Activated T-helper 1 cell treated with anti-CD3 and anti-CD28 coated beads, Interleukin-12 subunit alpha, Interleukin-12 subunit beta, Interleukin-2, Interleukin-4 antibody, amounts not matched to agents 30 ng/mL and 10 ng/mL and 1 ng/mL, durations not matched to agents 14 hours and 24 hours and 36 hours (primary cell): ENCODE data around the gene AGAP1. TPM values are rescaled to one million over a fixed set of nuclear protein-coding genes. Genes with fewer than 3 reads are reported as not detected.

Source experiments
- DNase-seq: peaks from one replicate; pipeline ENCODE4 v3.0.0; 2021; ENCODE audit warnings: low spot score
- H3K27ac Mint-ChIP-seq: one replicate; pipeline ENCODE4 v1.8.0; 2021; ENCODE audit warnings: mild to moderate bottlenecking, mixed read lengths
- H3K27me3 Mint-ChIP-seq: one replicate; pipeline ENCODE4 v1.8.0; 2022; ENCODE audit warnings: mild to moderate bottlenecking, moderate library complexity, mixed read lengths; ENCODE audit not compliant: insufficient read depth
- H3K36me3 Mint-ChIP-seq: one replicate; pipeline ENCODE4 v1.8.0; 2021; ENCODE audit warnings: low read depth, mixed read lengths
- H3K4me1 Mint-ChIP-seq: one replicate; pipeline ENCODE4 v1.8.0; 2021; ENCODE audit warnings: low read depth, mixed read lengths
- H3K4me3 Mint-ChIP-seq: one replicate; pipeline ENCODE4 v1.8.0; 2021; ENCODE audit warnings: mild to moderate bottlenecking, moderate library complexity, mixed read lengths
- H3K9me3 Mint-ChIP-seq: one replicate; pipeline ENCODE4 v1.8.0; 2021; ENCODE audit warnings: mixed read lengths
- intact Hi-C: fragments of 100-400 bp; cut with micrococcal nuclease; formaldehyde crosslinking; loops from one replicate; pipeline ENCODE4 v1.15.1; 2024
- total RNA-seq: library from RNA; stranded (reverse); gene quantifications from 2 replicates; pipeline ENCODE4 v1.2.3, GENCODE V29; 2022

AGAP1 gene
- total RNA-seq, 1 donor from 2014 or later, result 2.0 TPM

DNA sequence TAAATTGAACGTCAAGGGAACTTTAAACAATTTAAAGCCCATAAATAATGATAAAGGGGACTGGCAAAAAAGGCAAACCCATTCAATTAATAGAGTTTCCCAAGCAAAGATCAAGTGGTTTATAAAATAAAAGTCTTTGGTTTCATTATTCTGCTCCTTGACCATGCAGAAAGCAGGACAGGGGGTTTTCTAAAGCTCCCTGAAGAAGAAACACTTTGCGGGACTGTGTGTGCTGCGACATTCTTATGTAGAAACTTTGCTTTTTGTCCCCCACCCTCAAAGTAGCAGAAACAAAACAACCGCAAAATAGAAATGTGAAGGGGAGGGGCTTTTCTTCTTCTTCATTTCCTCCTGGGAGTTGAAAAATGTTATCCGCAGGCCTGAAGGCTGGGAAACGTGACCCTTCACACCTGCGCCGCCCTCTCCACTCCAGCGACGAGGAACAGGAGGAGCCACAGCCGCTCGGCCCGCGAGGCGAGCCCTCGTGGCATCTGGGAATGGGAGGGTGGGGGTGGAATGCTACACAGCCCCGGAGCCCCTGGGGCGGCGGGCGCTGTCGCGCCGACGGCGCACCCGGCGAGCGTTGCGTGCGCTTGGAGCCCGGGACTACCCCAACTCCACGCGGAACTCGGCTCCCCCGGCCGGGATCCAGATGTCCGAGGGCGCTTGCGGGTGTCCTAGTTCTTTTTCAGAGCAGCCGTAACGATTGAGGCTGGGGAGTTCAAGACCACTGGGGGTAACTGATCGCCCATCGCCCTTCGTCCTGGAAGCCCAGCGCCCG lies 678.6 kb downstream of the AGAP1 start:
- Mint-ChIP-seq H3K9me3 (no peaks in the 10 kb centered on the region), H3K4me3 (no peak overlapping the region), H3K36me3 (peaks cover 2% of the 10 kb centered on the region), H3K27ac (peak overlapping the region; percentile 27), H3K27me3 (peaks cover 70% of the 10 kb centered on the region), H3K4me1 (no peaks in the 10 kb centered on the region)
- intact Hi-C loops, result no loop called here
- no peak for DNase-seq

DNA sequence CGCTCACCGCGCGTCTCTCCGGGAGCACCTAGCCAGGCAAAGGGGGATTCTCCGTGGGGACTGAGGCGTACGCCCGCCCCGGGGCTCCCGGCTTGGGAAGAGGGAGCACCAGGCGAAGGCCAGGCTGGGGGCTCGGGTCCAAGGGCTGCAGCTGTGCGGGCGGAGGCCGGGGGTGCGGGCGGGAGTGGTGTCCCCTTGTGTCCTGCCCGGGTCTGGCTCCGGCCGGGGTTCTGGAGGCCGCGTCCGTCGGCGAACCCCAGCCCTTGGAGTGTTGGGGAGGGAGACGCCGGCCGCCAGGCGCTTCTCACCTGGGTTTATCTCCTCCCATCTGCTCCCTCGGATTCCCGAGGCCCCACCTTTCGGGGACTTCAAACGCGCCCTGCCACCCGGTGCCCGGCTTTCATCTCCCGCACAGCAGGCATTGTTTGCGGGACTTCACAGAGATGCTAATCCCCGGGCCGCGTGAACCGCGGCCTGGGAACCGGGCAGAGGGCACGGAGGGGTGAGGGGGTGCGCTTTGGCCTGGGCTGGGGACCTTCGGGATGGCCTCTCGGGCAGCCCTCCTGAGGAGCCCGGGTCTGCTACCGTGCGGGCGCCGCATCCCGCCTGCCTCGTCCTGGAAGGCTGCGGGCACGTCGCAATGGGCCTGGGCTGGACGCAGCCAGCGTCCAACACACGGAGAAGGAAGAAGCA lies 679.3 kb downstream of the AGAP1 start:
- Mint-ChIP-seq H3K4me3 (no peak overlapping the region), H3K4me1 (no peaks in the 10 kb centered on the region), H3K27ac (no peak overlapping the region), H3K27me3 (peaks cover 74% of the 10 kb centered on the region), H3K9me3 (no peaks in the 10 kb centered on the region), H3K36me3 (peaks cover 2% of the 10 kb centered on the region)
- no peak for DNase-seq
- intact Hi-C loops, result no loop called here

DNA sequence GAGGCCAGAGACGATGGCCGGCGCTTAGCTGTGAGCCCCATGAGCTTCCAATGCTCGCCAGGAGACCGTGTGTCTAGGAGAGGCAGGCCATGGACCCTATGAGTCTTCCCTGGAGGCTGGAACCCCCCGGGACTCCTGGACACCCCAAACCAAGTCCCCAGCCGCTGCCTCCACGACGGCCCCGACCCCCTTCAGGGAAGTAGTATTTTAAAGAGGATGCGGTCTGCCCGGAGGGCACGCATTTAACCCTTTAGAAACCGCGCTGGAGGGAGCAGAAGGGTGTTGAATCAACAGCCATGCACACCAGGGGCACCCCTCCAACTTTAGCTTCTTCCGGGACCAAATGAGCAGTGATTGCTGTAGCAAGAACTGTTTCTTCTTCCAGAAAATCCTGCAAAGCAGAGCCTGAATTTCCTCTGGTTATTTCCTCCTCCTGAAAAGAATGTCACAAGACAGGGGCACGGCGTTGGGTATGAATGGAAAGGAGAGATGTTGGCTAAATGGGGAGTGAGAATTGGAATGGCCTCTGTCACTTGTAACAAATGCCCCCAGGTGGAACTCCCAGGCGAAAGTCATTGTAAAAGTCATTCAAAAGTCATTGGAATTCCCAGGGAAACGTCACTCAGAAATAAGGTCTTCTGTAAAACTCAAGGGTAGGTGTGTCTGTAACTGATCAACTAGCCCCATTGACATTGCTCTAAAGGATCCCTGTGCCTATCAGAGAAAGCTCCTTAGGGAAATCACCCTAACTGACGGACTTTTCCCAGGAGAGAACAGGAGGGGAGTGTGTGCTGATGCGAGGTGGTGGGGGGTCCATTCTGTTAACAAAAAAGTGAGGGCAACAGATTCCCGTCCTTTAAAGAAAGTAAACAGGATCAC lies 680.1 kb downstream of the AGAP1 start:
- Mint-ChIP-seq H3K36me3 (peaks cover 2% of the 10 kb centered on the region), H3K4me3 (no peak overlapping the region), H3K27me3 (peaks cover 78% of the 10 kb centered on the region), H3K27ac (no peak overlapping the region), H3K9me3 (no peaks in the 10 kb centered on the region), H3K4me1 (no peaks in the 10 kb centered on the region)
- intact Hi-C loops, result no loop called here
- no peak for DNase-seq

DNA sequence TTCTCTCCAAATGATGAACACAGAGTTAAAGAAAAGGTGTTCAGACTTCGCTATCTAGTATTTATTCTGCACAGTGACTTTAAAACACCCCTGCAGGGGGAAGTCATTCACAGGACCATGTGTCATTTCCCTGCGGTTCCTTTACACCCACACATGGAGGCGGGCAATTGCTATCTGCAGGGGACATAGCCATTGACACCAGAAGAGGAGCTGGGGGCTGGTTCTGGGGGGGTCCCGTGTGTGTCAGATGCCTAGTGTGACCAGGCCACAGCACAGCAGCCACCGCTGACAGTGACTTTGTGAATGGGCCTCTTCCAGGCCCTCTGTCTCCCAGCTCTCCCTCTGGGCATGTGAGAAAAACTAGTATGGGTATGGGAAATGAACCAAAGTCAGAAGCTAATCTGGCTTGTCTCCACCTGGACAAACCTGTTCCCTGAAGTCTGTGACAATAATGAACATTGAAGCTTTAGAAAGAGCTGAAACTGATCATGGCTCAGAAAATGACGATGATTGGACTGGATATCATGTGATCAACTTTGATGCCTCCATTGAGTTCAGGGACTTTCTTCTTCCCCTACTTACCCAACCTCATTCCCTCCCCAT lies 681.8 kb downstream of the AGAP1 start:
- no peaks in the 10 kb centered on the region for H3K4me1 Mint-ChIP-seq
- intact Hi-C loops, result loop anchor here (5.0 kb wide), 1 partner anchor 503 kb away; no protein-coding TSS in a partner anchor
- peaks cover 75% of the 10 kb centered on the region for H3K27me3 Mint-ChIP-seq
- peaks cover 2% of the 10 kb centered on the region for H3K36me3 Mint-ChIP-seq
- H3K4me3 Mint-ChIP-seq, result no peak overlapping the region
- no peaks in the 10 kb centered on the region for H3K9me3 Mint-ChIP-seq
- H3K27ac Mint-ChIP-seq, result no peak overlapping the region
- DNase-seq, result no peak

DNA sequence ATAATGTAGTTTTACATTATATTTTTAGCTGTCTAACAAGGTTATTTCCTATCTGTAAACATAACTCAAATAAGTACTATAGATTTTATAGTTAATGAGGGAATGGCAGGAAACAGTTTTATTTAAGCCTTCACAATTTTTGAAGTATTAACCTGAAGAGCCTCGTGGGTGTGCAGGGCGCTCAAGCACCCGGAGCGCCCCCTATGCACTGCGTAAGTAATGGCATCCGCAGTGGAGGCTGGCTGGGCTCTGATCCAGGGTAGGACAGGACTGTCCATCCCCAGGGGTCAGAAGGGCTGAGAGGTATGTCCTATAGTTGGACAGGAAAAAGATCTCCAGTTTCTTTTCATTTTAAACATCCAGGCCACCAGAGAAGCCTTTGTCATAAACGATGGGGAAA lies 682.6 kb downstream of the AGAP1 start:
- H3K9me3 Mint-ChIP-seq, result no peaks in the 10 kb centered on the region
- intact Hi-C loops, result loop anchor here (5.0 kb wide), 1 partner anchor 504 kb away; no protein-coding TSS in a partner anchor
- no peak overlapping the region for H3K4me3 Mint-ChIP-seq
- no peak for DNase-seq
- H3K27ac Mint-ChIP-seq, result no peak overlapping the region
- H3K4me1 Mint-ChIP-seq, result no peaks in the 10 kb centered on the region
- peaks cover 2% of the 10 kb centered on the region for H3K36me3 Mint-ChIP-seq
- peaks cover 71% of the 10 kb centered on the region for H3K27me3 Mint-ChIP-seq

DNA sequence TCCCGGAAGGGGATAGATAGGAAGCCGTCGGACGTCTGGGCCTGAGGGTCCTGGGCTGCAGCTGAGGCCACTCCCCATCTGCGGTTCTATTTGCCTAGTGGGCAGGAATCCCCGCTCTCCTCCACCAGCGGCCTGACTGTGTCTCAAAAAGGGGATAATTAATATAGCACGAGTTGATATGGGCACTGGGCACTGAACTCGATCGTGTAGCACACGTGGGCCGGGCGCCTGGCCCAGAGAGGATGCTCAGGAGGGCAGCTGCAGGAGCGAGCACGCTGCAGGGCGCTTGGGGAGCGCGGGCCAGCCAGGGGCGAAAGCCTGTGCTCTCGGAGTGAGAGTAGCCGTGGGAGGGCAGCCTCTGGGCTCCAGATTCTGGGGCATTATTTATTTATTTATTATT lies 683.1 kb downstream of the AGAP1 start:
- DNase-seq, result no peak
- intact Hi-C loops, result loop anchor here (5.0 kb wide), 1 partner anchor 505 kb away; no protein-coding TSS in a partner anchor
- Mint-ChIP-seq H3K9me3 (no peaks in the 10 kb centered on the region), H3K4me1 (no peaks in the 10 kb centered on the region), H3K4me3 (no peak overlapping the region), H3K36me3 (peaks cover 2% of the 10 kb centered on the region), H3K27me3 (peaks cover 67% of the 10 kb centered on the region), H3K27ac (no peak overlapping the region)

DNA sequence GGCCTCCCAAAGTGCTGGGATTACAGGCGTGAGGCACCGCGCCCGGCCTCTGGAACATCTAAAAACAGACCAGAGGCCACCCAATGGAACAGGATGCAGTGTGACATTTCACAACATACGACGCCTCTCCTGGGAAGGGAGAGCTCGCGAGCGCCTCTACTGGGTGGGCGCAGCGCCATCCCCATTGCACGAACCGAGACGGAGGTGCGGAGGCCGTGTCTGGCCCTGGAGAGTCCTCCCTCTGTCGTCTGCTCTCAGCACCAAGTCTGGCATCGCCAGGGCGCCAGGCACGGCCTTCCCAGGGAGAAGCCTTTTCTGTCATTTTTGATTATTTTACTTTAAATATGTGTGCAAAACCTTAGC lies 683.7 kb downstream of the AGAP1 start:
- DNase-seq, result no peak
- peaks cover 62% of the 10 kb centered on the region for H3K27me3 Mint-ChIP-seq
- H3K4me1 Mint-ChIP-seq, result no peaks in the 10 kb centered on the region
- H3K27ac Mint-ChIP-seq, result no peak overlapping the region
- no peaks in the 10 kb centered on the region for H3K9me3 Mint-ChIP-seq
- H3K36me3 Mint-ChIP-seq, result no peaks in the 10 kb centered on the region
- H3K4me3 Mint-ChIP-seq, result no peak overlapping the region
- intact Hi-C loops, result loop anchor here (5.0 kb wide), 1 partner anchor 505 kb away; no protein-coding TSS in a partner anchor

DNA sequence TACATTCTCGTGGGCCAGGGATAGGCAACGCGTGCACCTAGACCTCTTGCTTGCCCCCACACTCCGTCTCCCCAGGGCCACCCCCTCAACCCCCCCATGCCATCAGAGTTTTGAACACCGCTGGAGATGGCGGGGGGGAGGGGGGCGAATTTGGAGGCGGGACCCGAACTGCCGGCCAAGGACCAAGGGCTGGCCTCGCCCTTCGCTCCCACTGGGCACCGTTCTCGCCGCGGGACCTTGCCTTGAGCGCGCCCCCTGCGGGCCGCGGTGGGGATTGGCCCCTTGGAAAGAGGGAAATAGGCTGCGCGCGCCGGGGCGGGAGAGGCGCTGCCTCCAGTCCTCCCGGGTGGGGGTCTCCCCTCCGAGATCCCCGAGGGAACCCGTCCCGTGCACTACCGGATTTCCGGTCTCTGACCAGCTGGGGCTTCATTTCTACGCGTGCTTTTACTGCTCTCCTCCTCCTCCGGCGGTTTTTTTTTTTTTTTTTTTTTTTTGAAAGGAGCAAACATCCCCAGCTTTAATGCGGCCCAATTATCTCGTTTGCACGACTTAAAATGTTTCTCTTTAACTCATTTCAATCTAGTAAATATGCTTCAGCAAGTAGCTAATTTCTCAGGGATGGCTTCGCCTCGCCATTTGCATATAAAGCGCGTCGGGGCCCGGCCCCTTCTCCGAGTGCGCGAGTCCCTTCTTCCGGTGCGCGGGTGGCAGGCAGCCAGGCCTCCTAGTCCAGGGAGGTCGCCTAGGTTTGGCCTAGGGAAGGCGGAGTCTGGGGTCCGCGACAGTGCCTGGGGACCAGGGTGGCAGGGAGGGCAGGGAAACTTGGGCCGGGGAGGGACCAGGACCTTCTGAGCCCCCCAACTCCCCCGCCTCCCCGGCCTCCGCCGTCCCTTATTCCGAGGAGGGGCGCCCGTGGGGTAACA lies 684.4 kb downstream of the AGAP1 start:
- H3K9me3 Mint-ChIP-seq, result no peaks in the 10 kb centered on the region
- H3K27ac Mint-ChIP-seq, result no peak overlapping the region
- no peak overlapping the region for H3K4me3 Mint-ChIP-seq
- H3K27me3 Mint-ChIP-seq, result peaks cover 60% of the 10 kb centered on the region
- intact Hi-C loops, result loop anchor here (5.0 kb wide), 1 partner anchor 506 kb away; no protein-coding TSS in a partner anchor
- no peak for DNase-seq
- no peaks in the 10 kb centered on the region for H3K36me3 Mint-ChIP-seq
- no peaks in the 10 kb centered on the region for H3K4me1 Mint-ChIP-seq

DNA sequence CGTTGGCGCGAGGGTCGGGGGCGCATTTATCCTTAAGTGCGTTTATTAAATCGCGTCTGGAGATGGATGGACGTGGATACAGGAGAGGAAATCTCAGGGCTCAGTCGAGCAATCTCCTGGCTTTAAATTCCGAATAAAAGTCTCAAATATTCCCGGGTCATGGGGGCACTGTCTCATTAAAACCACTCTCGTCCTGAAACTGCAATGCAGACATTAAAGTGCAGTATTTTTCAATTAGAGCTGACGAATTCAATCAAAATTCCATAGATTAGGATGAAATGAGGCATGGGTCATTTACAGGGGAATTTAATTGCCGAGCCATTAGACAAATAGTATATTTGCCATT lies 685.0 kb downstream of the AGAP1 start:
- Mint-ChIP-seq H3K36me3 (no peaks in the 10 kb centered on the region), H3K4me3 (no peak overlapping the region), H3K4me1 (no peaks in the 10 kb centered on the region), H3K27ac (no peak overlapping the region), H3K27me3 (peaks cover 60% of the 10 kb centered on the region), H3K9me3 (no peaks in the 10 kb centered on the region)
- DNase-seq, result no peak
- intact Hi-C loops, result loop anchor here (1.0 to 5.0 kb wide), 2 partner anchors 8 to 507 kb away; no protein-coding TSS in a partner anchor

DNA sequence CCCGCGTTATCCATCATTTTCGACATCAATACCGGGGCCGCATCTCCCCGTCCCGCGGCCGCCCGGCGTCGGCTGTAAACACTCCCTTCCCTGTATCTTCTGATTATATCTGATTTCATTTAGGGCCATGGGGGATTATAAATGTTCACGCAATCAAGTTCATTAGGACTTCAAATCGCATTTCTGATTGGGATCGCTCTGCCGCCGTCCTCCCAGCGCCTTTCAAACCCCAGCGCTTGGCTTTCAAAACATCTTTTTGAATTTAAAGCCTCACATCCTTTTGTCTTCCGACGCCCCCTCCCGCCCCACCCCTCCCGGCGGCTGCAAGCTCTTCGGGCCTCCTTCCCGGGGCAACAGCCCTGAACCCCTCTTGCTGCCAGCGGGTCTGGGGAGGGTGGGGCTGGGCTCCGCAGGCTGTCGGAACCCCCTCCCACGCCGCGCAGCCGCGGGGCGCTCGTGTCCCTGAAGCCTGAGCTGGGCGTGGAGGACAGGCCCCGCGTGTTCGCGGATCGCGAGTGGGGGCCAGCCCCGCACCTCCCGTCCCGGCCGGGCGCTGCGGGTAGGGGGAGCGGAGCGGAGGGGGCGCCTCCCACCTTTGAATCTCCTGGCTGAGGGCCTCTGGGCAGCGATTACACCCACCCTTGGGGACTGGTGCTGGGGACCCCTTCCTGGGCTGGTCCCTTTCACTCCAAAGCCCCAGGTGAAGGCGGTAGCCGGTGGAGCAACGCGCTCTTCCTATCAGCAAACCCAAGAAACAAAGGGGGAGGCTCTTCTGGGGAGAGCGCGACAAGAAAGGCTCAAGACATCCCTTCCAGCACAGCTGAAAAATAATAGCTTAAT lies 685.6 kb downstream of the AGAP1 start:
- intact Hi-C loops, result loop anchor here (1.0 to 10.0 kb wide), 5 partner anchors 8 to 685 kb away; partner anchors contain the start of gene AGAP1
- H3K36me3 Mint-ChIP-seq, result no peaks in the 10 kb centered on the region
- H3K9me3 Mint-ChIP-seq, result no peaks in the 10 kb centered on the region
- H3K4me3 Mint-ChIP-seq, result no peak overlapping the region
- no peak for DNase-seq
- H3K27ac Mint-ChIP-seq, result peak overlapping the region; percentile 67
- peaks cover 54% of the 10 kb centered on the region for H3K27me3 Mint-ChIP-seq
- H3K4me1 Mint-ChIP-seq, result no peaks in the 10 kb centered on the region
